Lung (tissue), 12 donors: ENCODE data around the gene NSFL1C. TPM values are rescaled to one million over a fixed set of nuclear protein-coding genes. Genes with fewer than 3 reads are reported as not detected.
A peak's percentile ranks its signal among the peaks of the same experiment; 100 is the strongest.

Experiments used
- ATAC-seq: fragments of 200-7000 bp; cut with Tn5 transposase; one replicate; pipeline ENCODE4 v1.9.1; 2020; ENCODE audit warnings: moderate number of reproducible peaks; ENCODE audit not compliant: insufficient read depth, low FRiP score
- DNase-seq, 3 donors: peaks; one replicate each; pipeline ENCODE4 v3.0.0-alpha.2; 2013 to 2017
- H3K27ac ChIP-seq, 2 donors: one replicate each; pipeline ENCODE4 v1.5.1; 2013; ENCODE audit warnings: mild to moderate bottlenecking in 2 of 2, moderate library complexity in 2 of 2, control low read depth in 1 of 2, inconsistent platforms in 1 of 2, low read depth in 1 of 2, low read length in 1 of 2
- H3K27me3 ChIP-seq, 3 donors: one replicate each; pipeline ENCODE4 v1.5.1; 2013; ENCODE audit warnings: low read length in 2 of 3; ENCODE audit not compliant: control insufficient read depth in 3 of 3, insufficient read depth in 3 of 3
- H3K36me3 ChIP-seq, 4 donors: one replicate each; pipeline ENCODE4 v1.5.1; 2013; ENCODE audit warnings: low read length in 4 of 4, mild to moderate bottlenecking in 1 of 4, moderate library complexity in 1 of 4; ENCODE audit not compliant: control insufficient read depth in 4 of 4, insufficient read depth in 4 of 4
- H3K4me1 ChIP-seq, 5 donors: one replicate each; pipeline ENCODE4 v1.5.1; 2013; ENCODE audit warnings: low read length in 5 of 5, mild to moderate bottlenecking in 2 of 5, moderate library complexity in 1 of 5; ENCODE audit not compliant: control insufficient read depth in 5 of 5, insufficient read depth in 5 of 5
- H3K4me3 ChIP-seq: one replicate; pipeline ENCODE4 v1.5.1; 2013; ENCODE audit warnings: mild to moderate bottlenecking, control low read depth, moderate library complexity
- H3K9ac ChIP-seq, 2 donors: one replicate each; pipeline ENCODE4 v1.5.1; 2013; ENCODE audit warnings: low read length in 2 of 2, control low read depth in 1 of 2; ENCODE audit not compliant: insufficient read depth in 1 of 2
- H3K9me3 ChIP-seq, 4 donors: one replicate each; pipeline ENCODE4 v1.5.1; 2013; ENCODE audit warnings: low read length in 3 of 4, mild to moderate bottlenecking in 1 of 4, moderate library complexity in 1 of 4; ENCODE audit not compliant: control insufficient read depth in 4 of 4, insufficient read depth in 3 of 4
- WGBS, 2 donors: extraction: QIAGEN DNeasy Blood & Tissue Kit; methylation state at CpG; one replicate each; pipeline ENCODE4 v1.1.7; 2013; 5-methylcytosine and 5-hydroxymethylcytosine counted together
- polyA plus RNA-seq, 2 donors: library from polyadenylated mRNA; stranded (reverse); fragments of 200-250 nt; gene quantifications; one replicate each; pipeline ENCODE4 v1.2.1, GENCODE V29; 2013
- total RNA-seq, 2 donors: library from RNA; depleted of rRNA in 1 of 2; stranded (reverse); fragments of >200 nt in 1 of 2; gene quantifications; one replicate each; pipeline ENCODE4 v1.2.1, GENCODE V29; 2014 to 2021
- TF ChIP-seq, protein P1 (sequence below): IDR thresholded peaks from 2 replicates; pipeline ENCODE4 v1.5.1; 2012; ENCODE audit warnings: mild to moderate bottlenecking; ENCODE audit errors: control extremely low read depth, extremely low read depth
- donor health status: control.
- donor health status: control.
- donor health status: Bipolar disorder and iron deficiency.
- donor health status: healthy.
- donor health status: DM: yes; HTN: yes; CAD: no.

The NSFL1C gene
- total and polyA plus RNA-seq, 4 donors, result 39.0 to 84.8 (median 53.1) TPM

DNA sequence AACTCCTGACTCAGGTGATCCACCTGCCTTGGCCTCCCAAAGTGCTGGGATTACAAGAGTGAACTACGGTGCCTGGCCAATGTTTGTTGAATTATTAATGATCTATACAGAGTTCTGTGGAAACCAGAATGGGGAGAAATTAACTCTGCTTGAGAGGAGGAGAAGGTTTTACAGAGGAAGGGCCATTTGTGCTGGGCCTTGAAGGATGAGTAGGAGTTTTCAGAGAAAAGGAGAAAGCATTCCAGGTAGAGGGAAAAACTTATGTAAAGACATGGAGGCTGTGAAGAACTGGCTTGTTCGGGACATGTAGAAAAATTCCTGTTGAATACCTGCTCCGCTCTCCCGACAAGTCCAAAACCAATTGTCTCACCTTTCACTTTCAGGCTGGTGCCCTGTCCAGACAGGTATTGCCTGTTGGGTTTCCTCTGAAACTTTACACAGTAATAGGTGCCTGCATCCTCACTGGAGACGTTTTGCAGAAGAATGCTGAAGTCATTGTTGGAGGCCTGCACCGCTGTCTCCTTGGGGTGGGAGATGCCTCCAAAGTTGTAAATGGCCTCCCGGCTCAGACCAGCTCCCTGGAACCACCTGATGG, 11.3 kb upstream of the NSFL1C start:
- no peak overlapping the region for H3K27ac ChIP-seq
- no peak overlapping the region for H3K9ac ChIP-seq
- H3K9me3 ChIP-seq, result peaks cover 0 to 2% (median 0%) of the 10 kb centered on the region in 4 donors
- TF ChIP-seq, protein P1, sequence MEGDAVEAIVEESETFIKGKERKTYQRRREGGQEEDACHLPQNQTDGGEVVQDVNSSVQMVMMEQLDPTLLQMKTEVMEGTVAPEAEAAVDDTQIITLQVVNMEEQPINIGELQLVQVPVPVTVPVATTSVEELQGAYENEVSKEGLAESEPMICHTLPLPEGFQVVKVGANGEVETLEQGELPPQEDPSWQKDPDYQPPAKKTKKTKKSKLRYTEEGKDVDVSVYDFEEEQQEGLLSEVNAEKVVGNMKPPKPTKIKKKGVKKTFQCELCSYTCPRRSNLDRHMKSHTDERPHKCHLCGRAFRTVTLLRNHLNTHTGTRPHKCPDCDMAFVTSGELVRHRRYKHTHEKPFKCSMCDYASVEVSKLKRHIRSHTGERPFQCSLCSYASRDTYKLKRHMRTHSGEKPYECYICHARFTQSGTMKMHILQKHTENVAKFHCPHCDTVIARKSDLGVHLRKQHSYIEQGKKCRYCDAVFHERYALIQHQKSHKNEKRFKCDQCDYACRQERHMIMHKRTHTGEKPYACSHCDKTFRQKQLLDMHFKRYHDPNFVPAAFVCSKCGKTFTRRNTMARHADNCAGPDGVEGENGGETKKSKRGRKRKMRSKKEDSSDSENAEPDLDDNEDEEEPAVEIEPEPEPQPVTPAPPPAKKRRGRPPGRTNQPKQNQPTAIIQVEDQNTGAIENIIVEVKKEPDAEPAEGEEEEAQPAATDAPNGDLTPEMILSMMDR, result no peak
- DNase-seq (no peak), ATAC-seq (no peak)
- H3K4me1 ChIP-seq, result no peaks in the 10 kb centered on the region
- H3K36me3 ChIP-seq, result no peaks in the 10 kb centered on the region
- WGBS, 2 donors, result 92 to 93% methylated on average over 7 of the region's 7 CpGs
- H3K4me3 ChIP-seq, result no peak overlapping the region
- peaks cover 0 to 3% (median 2%) of the 10 kb centered on the region in 3 donors for H3K27me3 ChIP-seq

DNA sequence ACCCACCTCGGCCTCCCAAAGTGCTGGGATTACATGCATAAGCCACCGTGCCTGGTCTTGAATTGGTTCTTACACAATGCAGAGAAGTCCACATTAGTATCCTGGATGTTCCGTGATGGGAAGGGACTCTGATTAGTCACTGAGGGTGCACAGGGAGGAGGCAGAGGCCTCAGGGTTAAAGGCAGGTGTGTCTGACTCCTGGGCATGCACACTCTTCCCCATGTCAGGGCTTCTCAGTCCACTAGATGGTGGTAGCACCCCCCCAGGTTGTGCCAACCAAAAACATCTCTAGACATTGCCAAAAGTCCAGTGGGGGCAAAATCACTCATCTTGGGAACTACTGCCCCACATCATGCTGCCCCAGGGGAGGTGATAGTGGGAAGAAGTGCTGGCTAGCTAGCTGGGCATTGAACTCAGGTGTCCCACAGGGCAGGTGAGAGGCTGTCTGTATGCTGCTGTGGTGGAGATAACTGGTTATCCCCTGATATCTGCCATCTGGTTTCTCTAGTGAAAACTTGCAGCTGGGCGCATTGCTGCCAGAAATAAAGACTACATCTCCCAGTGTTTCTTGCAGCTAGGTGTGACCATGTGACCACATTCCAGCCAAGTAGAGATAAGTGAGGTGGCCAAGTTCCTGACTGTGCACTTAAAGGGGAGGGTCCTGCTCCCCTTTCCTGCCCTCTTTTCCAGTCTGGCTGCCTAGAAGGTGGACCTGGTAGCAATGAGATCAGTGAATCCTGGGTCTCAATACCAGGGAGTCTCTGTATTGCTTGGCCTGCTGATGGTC, 8.4 kb upstream of the NSFL1C start:
- 87 to 96% methylated on average over 4 of the region's 4 CpGs for WGBS, 2 donors
- H3K4me3 ChIP-seq, result no peak overlapping the region
- H3K9me3 ChIP-seq, result peaks cover 0 to 2% (median 0%) of the 10 kb centered on the region in 4 donors
- no peaks in the 10 kb centered on the region for H3K36me3 ChIP-seq
- TF ChIP-seq, protein P1, result no peak
- ATAC-seq (no peak), DNase-seq (peak in 1 of 3 donors; percentile 12)
- no peak overlapping the region for H3K9ac ChIP-seq
- H3K27me3 ChIP-seq, result peaks cover 0 to 3% (median 2%) of the 10 kb centered on the region in 3 donors
- no peaks in the 10 kb centered on the region for H3K4me1 ChIP-seq
- H3K27ac ChIP-seq, result no peak overlapping the region

DNA sequence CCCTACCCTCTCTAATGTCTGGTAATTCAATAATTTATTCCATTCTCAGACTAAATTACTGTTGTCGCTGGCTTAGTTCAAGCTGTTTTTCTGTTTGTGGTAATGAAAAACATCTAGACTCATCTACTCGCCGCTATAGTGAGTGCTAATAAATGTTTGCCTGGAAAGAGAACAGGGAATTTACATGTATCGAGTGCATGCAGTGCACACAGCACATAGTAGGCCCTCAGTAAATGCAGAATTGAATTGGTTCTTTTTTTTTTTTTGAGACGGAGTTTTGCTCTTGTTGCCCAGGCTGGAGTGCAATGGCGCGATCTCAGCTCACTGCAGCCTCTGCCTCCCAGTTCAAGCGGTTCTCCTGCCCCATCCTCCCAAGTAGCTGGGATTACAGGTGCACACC, 7.7 kb upstream of the NSFL1C start:
- H3K36me3 ChIP-seq, result no peaks in the 10 kb centered on the region
- no peaks in the 10 kb centered on the region for H3K4me1 ChIP-seq
- H3K4me3 ChIP-seq, result no peak overlapping the region
- no peak overlapping the region for H3K9ac ChIP-seq
- TF ChIP-seq, protein P1, result no peak
- ATAC-seq (no peak), DNase-seq (no peak)
- H3K9me3 ChIP-seq, result peaks cover 0 to 2% (median 0%) of the 10 kb centered on the region in 4 donors
- 92 to 98% methylated on average over 8 of the region's 8 CpGs for WGBS, 2 donors
- no peak overlapping the region for H3K27ac ChIP-seq
- peaks cover 0 to 3% (median 2%) of the 10 kb centered on the region in 3 donors for H3K27me3 ChIP-seq
